ENCODE results near the gene GGCX. TPM values are rescaled to one million over a fixed set of nuclear protein-coding genes. Genes with fewer than 3 reads are reported as not detected.
"Not testable (repeated sequence)": the region's sequence is repeated elsewhere in the genome, so short reads cannot be mapped to it uniquely, and the experiment has no call there.

The GGCX gene
- total RNA-seq, 2 donors from 2014 or later: 17.8 to 52.7 TPM

GRCh38 chr2:85604568-85605339, 43.5 kb upstream of the GGCX start:
- Histone ChIP-seq H3K9me3 (no peaks in the 10 kb centered on the region), H3K27ac (peak overlapping the region; percentile 63 to 90), H3K4me1 (replicated peaks) (peaks cover 23% of the 10 kb centered on the region), H3K36me3 (peaks cover 0 to 4% of the 10 kb centered on the region in 2 donors), H3K4me3 (no peak overlapping the region), H3K27me3 (replicated peaks; ENCODE audit: insufficient read depth) (no peaks in the 10 kb centered on the region)
- WGBS: 25% methylated on average over 6 of the region's 6 CpGs
- intact Hi-C loops (cut with DNase I): loop anchor here (5.0 kb wide), 1 partner anchor 187 kb away; the partner anchor contains the start of gene SH2D6
- DNase-seq (ENCODE audit: low spot score): no peak
- TF ChIP-seq POLR2A (IDR thresholded peaks at IDR 0.05) (no peak), CTCF (IDR thresholded peaks at IDR 0.05) (no peak), POLR2AphosphoS5 (IDR thresholded peaks at IDR 0.05) (peak; percentile 55)

- peaks cover 21% of the 10 kb centered on the region for H3K4me1 ChIP-seq (replicated peaks)
- intact Hi-C loops (cut with DNase I); H3K27me3 ChIP-seq (replicated peaks; ENCODE audit: insufficient read depth); H3K9me3 ChIP-seq; DNase-seq (ENCODE audit: low spot score); H3K36me3 ChIP-seq: not testable (repeated sequence)
- H3K4me3 ChIP-seq: peak overlapping the region in 1 of 2 donors; percentile 81
- 70% methylated on average over 3 of the region's 3 CpGs for WGBS
- H3K27ac ChIP-seq: peak overlapping the region; percentile 63 to 90
These were observed 42.8 kb upstream of the GGCX start for GRCh38 chr2:85604133-85604444.

- Histone ChIP-seq H3K36me3 (no peaks in the 10 kb centered on the region), H3K27ac (peak within 1 kb of the TSS; percentile 87 to 90), H3K9me3 (no peaks in the 10 kb centered on the region), H3K27me3 (replicated peaks; ENCODE audit: insufficient read depth) (no peaks in the 10 kb centered on the region), H3K4me1 (replicated peaks) (peaks cover 15% of the 10 kb centered on the region), H3K4me3 (peak within 1 kb of the TSS; percentile 74 to 81)
- intact Hi-C loops (cut with DNase I): no loop called here
- TF ChIP-seq POLR2A (IDR thresholded peaks at IDR 0.05) (peak; percentile 79), POLR2AphosphoS5 (IDR thresholded peaks at IDR 0.05) (peak; percentile 63), CTCF (IDR thresholded peaks at IDR 0.05) (peak in 3 of 4 experiments; percentile 24 to 62 (median 59))
- DNase-seq (ENCODE audit: low spot score): peak; percentile 93
- WGBS: under 1% methylated on average over 68 of the region's 73 CpGs
These were observed 41.4 kb upstream of the GGCX start, which contains the start of gene TMEM150A for GRCh38 chr2:85602476-85603234. TSS of gene TMEM150A (minus strand) at chr2:85602698. CDS start at chr2:85601948, 750 bp downstream.

- intact Hi-C loops (cut with DNase I): no loop called here
- WGBS: 5% methylated on average over 34 of the region's 36 CpGs
These were observed 40.6 kb upstream of the GGCX start for GRCh38 chr2:85601771-85602475.

More at GRCh38 chr2:85601771-85602475, 40.6 kb upstream of the GGCX start:
- no peaks in the 10 kb centered on the region for H3K27me3 ChIP-seq (replicated peaks; ENCODE audit: insufficient read depth)
- TF ChIP-seq CTCF (IDR thresholded peaks at IDR 0.05) (no peak), POLR2AphosphoS5 (IDR thresholded peaks at IDR 0.05) (no peak), POLR2A (IDR thresholded peaks at IDR 0.05) (no peak)
- peak overlapping the region; percentile 87 to 90 for H3K27ac ChIP-seq
- H3K9me3 ChIP-seq: no peaks in the 10 kb centered on the region
- DNase-seq (ENCODE audit: low spot score): peak; percentile 64
- H3K4me3 ChIP-seq: peak overlapping the region; percentile 74 to 81
- peaks cover 15% of the 10 kb centered on the region for H3K4me1 ChIP-seq (replicated peaks)
- H3K36me3 ChIP-seq: no peaks in the 10 kb centered on the region

Measured in prostate gland (tissue), 2 donors.